ENCODE results near the gene DHRS3. TPM values are rescaled to one million over a fixed set of nuclear protein-coding genes. Genes with fewer than 3 reads are reported as not detected.
"Not testable (repeated sequence)": the region's sequence is repeated elsewhere in the genome, so short reads cannot be mapped to it uniquely, and the experiment has no call there.

Gene DHRS3
- total and polyA plus RNA-seq, 2 donors (not counting 1 experiment from before 2014, with no cell fraction given) = 8.4 to 36.8 TPM

DNA sequence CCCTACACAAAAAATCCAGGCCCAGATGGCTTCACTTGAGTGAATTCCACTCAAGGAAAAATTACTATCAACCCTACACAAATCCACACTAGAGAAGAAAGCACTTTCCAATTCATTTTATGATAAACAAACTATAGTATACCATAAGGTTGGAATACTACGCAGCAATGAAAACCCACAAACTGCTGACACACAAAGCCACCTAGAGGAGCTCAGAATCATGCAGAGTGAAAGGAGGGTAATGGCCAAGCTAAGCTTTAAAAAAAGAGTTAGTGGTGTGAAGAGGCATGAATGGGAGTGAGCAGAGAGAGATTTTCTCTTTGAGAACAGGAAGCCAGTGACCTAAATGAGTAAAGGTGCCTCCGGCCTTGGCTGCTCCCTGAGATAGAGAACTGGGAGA lies 93.7 kb downstream of the DHRS3 start:
- no peak for DNase-seq (ENCODE audit: low read depth in 2 of 2)
- no peaks in the 10 kb centered on the region for H4K20me1 ChIP-seq (ENCODE audit: control insufficient read depth, extremely low read depth, insufficient read depth, low read length)
- no peaks in the 10 kb centered on the region for H3K27me3 ChIP-seq (ENCODE audit: control insufficient read depth, insufficient read depth, low read length)
- H3K4me2 ChIP-seq (ENCODE audit: extremely low read depth, insufficient read depth, low read length) = no peak overlapping the region
- TF ChIP-seq, protein P1, sequence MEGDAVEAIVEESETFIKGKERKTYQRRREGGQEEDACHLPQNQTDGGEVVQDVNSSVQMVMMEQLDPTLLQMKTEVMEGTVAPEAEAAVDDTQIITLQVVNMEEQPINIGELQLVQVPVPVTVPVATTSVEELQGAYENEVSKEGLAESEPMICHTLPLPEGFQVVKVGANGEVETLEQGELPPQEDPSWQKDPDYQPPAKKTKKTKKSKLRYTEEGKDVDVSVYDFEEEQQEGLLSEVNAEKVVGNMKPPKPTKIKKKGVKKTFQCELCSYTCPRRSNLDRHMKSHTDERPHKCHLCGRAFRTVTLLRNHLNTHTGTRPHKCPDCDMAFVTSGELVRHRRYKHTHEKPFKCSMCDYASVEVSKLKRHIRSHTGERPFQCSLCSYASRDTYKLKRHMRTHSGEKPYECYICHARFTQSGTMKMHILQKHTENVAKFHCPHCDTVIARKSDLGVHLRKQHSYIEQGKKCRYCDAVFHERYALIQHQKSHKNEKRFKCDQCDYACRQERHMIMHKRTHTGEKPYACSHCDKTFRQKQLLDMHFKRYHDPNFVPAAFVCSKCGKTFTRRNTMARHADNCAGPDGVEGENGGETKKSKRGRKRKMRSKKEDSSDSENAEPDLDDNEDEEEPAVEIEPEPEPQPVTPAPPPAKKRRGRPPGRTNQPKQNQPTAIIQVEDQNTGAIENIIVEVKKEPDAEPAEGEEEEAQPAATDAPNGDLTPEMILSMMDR (conservative IDR thresholded peaks at IDR 0.05 in 1 of 2, IDR thresholded peaks at IDR 0.05 in 1 of 2; ENCODE audit: low read depth in 1 of 2, low read length in 2 of 2) = no peak
- no peak for TF ChIP-seq EZH2 (IDR thresholded peaks at IDR 0.05; ENCODE audit: low read length, missing control alignments)
- no peak overlapping the region for H3K4me3 ChIP-seq (replicated peaks in 1 of 4; ENCODE audit: control extremely low read depth in 1 of 4, insufficient read depth in 1 of 4, low read depth in 3 of 4, low read length in 4 of 4)
- no peaks in the 10 kb centered on the region for H3K36me3 ChIP-seq (ENCODE audit: control insufficient read depth, insufficient read depth, low read length)
- H3K9ac ChIP-seq (ENCODE audit: insufficient read depth, low read length) = no peak overlapping the region
- H3K9me3 ChIP-seq (ENCODE audit: control insufficient read depth, insufficient read depth, low read depth, low read length) = no peaks in the 10 kb centered on the region
- no peak overlapping the region for H3K27ac ChIP-seq (ENCODE audit: insufficient read depth, low read length)
- no peak overlapping the region for H2AFZ ChIP-seq (ENCODE audit: low read length)
- H3K4me1 ChIP-seq (ENCODE audit: control insufficient read depth, extremely low read depth, insufficient read depth, low read length) = peaks cover 6% of the 10 kb centered on the region
- H3K79me2 ChIP-seq (ENCODE audit: control insufficient read depth, insufficient read depth, low read length) = no peaks in the 10 kb centered on the region

DNA sequence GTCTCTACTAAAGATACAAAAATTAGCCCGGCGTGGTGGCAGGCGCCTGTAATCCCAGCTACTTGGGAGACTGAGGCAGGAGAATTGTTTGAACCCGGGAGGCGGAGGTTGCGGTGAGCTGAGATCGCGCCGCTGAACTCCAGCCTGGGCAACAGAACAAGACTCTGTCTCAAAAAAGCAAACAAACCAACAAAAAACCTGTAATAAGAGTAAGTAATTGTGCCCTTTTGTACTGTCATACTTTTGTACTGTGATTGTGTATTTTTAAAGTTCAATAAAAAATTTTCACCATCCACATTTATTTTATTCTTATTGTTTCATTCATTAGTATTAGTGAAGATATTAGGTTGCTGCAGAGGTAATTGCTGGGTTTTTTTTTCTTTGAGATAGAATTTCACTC lies 95.2 kb downstream of the DHRS3 start:
- H3K4me2 ChIP-seq (ENCODE audit: extremely low read depth, insufficient read depth, low read length); H3K36me3 ChIP-seq (ENCODE audit: control insufficient read depth, insufficient read depth, low read length); H3K79me2 ChIP-seq (ENCODE audit: control insufficient read depth, insufficient read depth, low read length); H3K9ac ChIP-seq (ENCODE audit: insufficient read depth, low read length); H4K20me1 ChIP-seq (ENCODE audit: control insufficient read depth, extremely low read depth, insufficient read depth, low read length); H3K27ac ChIP-seq (ENCODE audit: insufficient read depth, low read length); H3K4me3 ChIP-seq (replicated peaks in 1 of 4; ENCODE audit: control extremely low read depth in 1 of 4, insufficient read depth in 1 of 4, low read depth in 3 of 4, low read length in 4 of 4); H2AFZ ChIP-seq (ENCODE audit: low read length); H3K9me3 ChIP-seq (ENCODE audit: control insufficient read depth, insufficient read depth, low read depth, low read length); DNase-seq (ENCODE audit: low read depth in 2 of 2); H3K4me1 ChIP-seq (ENCODE audit: control insufficient read depth, extremely low read depth, insufficient read depth, low read length); H3K27me3 ChIP-seq (ENCODE audit: control insufficient read depth, insufficient read depth, low read length): not testable (repeated sequence)

DNA sequence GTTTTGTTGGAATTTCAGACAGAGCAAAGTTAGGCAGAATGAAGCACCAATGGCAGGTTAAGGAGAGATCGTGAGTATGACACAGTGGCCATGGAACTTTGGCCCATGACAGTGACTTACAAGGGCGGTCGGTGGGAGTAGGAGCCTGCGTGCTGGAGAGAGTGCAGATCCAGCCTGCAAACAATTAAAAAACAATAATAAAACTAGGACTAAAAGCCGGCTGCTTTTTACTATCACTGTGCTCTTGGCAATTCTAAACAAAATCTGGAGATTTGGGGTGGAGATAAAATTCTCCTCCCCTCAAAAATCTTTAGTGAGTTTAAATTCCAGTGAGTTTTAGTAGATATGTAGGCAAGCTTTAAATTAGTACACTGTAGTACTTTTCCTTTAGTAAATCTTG lies 96.9 kb downstream of the DHRS3 start:
- H3K4me1 ChIP-seq (ENCODE audit: control insufficient read depth, extremely low read depth, insufficient read depth, low read length) = peaks cover 3% of the 10 kb centered on the region
- H3K79me2 ChIP-seq (ENCODE audit: control insufficient read depth, insufficient read depth, low read length) = no peaks in the 10 kb centered on the region
- H3K27me3 ChIP-seq (ENCODE audit: control insufficient read depth, insufficient read depth, low read length) = no peaks in the 10 kb centered on the region
- no peak for TF ChIP-seq EZH2 (IDR thresholded peaks at IDR 0.05; ENCODE audit: low read length, missing control alignments)
- TF ChIP-seq, protein P1 (conservative IDR thresholded peaks at IDR 0.05 in 1 of 2, IDR thresholded peaks at IDR 0.05 in 1 of 2; ENCODE audit: low read depth in 1 of 2, low read length in 2 of 2) = no peak
- no peaks in the 10 kb centered on the region for H4K20me1 ChIP-seq (ENCODE audit: control insufficient read depth, extremely low read depth, insufficient read depth, low read length)
- no peaks in the 10 kb centered on the region for H3K36me3 ChIP-seq (ENCODE audit: control insufficient read depth, insufficient read depth, low read length)
- no peak overlapping the region for H3K4me3 ChIP-seq (replicated peaks in 1 of 4; ENCODE audit: control extremely low read depth in 1 of 4, insufficient read depth in 1 of 4, low read depth in 3 of 4, low read length in 4 of 4)
- no peaks in the 10 kb centered on the region for H3K9me3 ChIP-seq (ENCODE audit: control insufficient read depth, insufficient read depth, low read depth, low read length)
- no peak overlapping the region for H3K27ac ChIP-seq (ENCODE audit: insufficient read depth, low read length)
- no peak overlapping the region for H2AFZ ChIP-seq (ENCODE audit: low read length)
- no peak for DNase-seq (ENCODE audit: low read depth in 2 of 2)
- no peak overlapping the region for H3K9ac ChIP-seq (ENCODE audit: insufficient read depth, low read length)
- no peak overlapping the region for H3K4me2 ChIP-seq (ENCODE audit: extremely low read depth, insufficient read depth, low read length)
